Common myeloid progenitor, CD34-positive (primary cell): Measurements from ENCODE around the gene MATK.
A peak's percentile ranks its signal among the peaks of the same experiment; 100 is the strongest.
"Not testable (repeated sequence)": the region's sequence is repeated elsewhere in the genome, so short reads cannot be mapped to it uniquely, and the experiment has no call there.

ENCODE experiments used
- CTCF ChIA-PET: fragments of 350-600 bp; sonication (Branson Sonifier 250); formaldehyde crosslinking; loops from one replicate; lab custom pipeline; 2021; ENCODE audit warnings: antibody characterized with exemption; lab: Charles Lee
- POLR2A ChIA-PET: fragments of 350-600 bp; sonication (Branson Sonifier 250); formaldehyde crosslinking; loops from one replicate; lab custom pipeline; 2021; ENCODE audit warnings: antibody characterized with exemption; lab: Charles Lee
- DNase-seq, 3 donors: peaks; one replicate each; pipeline versions ENCODE4 v3.0.0 to v3.0.0-alpha.2; 2013
- H3K27ac ChIP-seq, 2 experiments: 1 replicate in 1 of 2; 2 replicates in 1 of 2; pipeline ENCODE4 v1.7.0; 2013; ENCODE audit warnings: inconsistent platforms in 2 of 2, low read length in 2 of 2, mild to moderate bottlenecking in 2 of 2, low read depth in 1 of 2, moderate library complexity in 1 of 2; ENCODE audit not compliant: severe bottlenecking in 2 of 2, insufficient read depth in 1 of 2, poor library complexity in 1 of 2
- H3K27me3 ChIP-seq, 5 experiments: replicated peaks in 2 of 5; 1 replicate in 3 of 5; 2 replicates in 2 of 5; pipeline versions ENCODE4 v1.6.1 to v1.7.0; 2013; ENCODE audit warnings: low read length in 4 of 5, mild to moderate bottlenecking in 2 of 5, moderate library complexity in 2 of 5, inconsistent platforms in 1 of 5; ENCODE audit not compliant: insufficient read depth in 5 of 5, control insufficient read depth in 4 of 5
- H3K36me3 ChIP-seq, 4 experiments: 1 replicate in 2 of 4; 2 replicates in 2 of 4; pipeline versions ENCODE4 v1.6.1 to v1.7.0; 2013; ENCODE audit warnings: low read length in 3 of 4, control low read depth in 1 of 4, mild to moderate bottlenecking in 1 of 4; ENCODE audit not compliant: control insufficient read depth in 4 of 4, insufficient read depth in 4 of 4
- H3K4me1 ChIP-seq, 4 experiments: 1 replicate in 3 of 4; 2 replicates in 1 of 4; pipeline versions ENCODE4 v1.6.1 to v1.7.1; 2013; ENCODE audit warnings: low read length in 3 of 4, mild to moderate bottlenecking in 3 of 4, control low read depth in 1 of 4, inconsistent platforms in 1 of 4, moderate library complexity in 1 of 4; ENCODE audit not compliant: control insufficient read depth in 4 of 4, insufficient read depth in 4 of 4; ENCODE audit errors: control extremely low read depth in 1 of 4
- H3K4me3 ChIP-seq, 7 experiments: 1 replicate in 4 of 7; 2 replicates in 3 of 7; pipeline versions ENCODE4 v1.5.1 to v1.7.0; 2013; ENCODE audit warnings: mild to moderate bottlenecking in 7 of 7, low read length in 6 of 7, moderate library complexity in 6 of 7, inconsistent platforms in 2 of 7, low read depth in 2 of 7, control low read depth in 1 of 7; ENCODE audit not compliant: insufficient read depth in 4 of 7, control insufficient read depth in 1 of 7; ENCODE audit errors: extremely low read depth in 1 of 7
- H3K9me3 ChIP-seq, 5 experiments: 1 replicate in 4 of 5; 2 replicates in 1 of 5; pipeline versions ENCODE4 v1.6.1 to v1.7.1; 2013; ENCODE audit warnings: low read length in 4 of 5, mild to moderate bottlenecking in 2 of 5, inconsistent platforms in 1 of 5, low read depth in 1 of 5, moderate library complexity in 1 of 5; ENCODE audit not compliant: control insufficient read depth in 4 of 5, insufficient read depth in 2 of 5; ENCODE audit errors: control extremely low read depth in 1 of 5
- WGBS: methylation state at CpG from one replicate; pipeline ENCODE4 v1.1.5; 2013; ENCODE audit not compliant: insufficient coverage; 5-methylcytosine and 5-hydroxymethylcytosine counted together

The MATK gene

DNA sequence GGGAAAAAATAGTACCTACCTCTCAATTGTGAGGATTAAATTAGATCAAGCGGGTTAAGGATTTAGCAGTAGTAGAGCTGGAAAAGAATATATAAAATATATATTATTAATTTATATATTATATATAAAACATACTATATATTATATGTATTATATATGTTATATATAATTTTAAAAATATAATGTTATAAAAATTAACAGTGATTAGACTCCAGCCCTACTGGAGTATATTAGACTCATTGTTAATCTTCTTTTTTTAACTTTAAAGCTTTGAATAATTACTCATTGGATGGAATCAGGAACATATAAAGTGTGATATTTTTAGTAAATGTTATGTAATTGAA is 24.1 kb downstream of the MATK start:
- POLR2A ChIA-PET, result interaction anchor here (0.8 to 1.4 kb wide), 4 partner anchors 18 to 208 kb away, joined by 3 to 10 read pairs (median 3); no protein-coding TSS in a partner anchor

DNA sequence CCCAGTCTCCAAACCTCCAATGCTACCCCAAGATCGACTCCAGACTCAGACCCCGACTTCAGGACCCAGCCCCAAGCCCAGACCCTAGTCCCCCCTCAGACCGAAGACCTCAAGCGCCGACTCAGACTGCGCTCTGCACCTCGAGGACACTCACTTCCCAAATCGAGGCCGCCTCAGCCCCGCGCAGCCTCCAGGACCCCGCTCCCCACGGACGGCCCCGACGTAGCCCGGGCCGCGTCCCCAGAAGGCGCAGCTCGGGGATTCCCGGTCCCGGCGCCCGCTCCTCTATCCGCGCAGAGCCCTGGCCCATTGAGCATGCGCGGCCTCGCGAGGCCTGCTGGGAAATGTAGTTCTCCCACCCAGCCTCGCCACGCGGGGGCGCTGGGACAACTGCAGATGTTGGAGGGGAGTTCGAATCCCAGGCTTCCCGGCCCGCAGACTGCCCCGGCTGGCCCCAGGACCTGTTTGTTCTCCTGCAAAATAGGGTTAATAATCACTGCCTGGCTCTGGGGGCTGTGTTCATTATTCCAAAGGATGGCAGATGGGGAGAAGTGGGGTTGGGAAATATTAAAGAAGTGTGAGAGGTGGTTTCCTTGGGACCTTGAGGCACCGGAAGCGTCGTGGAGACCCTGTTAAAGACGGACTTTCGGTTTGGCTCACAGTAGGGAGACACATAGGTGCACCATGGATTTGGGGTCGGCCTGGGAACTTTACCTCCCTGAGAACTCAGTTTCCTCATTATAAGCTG is 24.6 kb downstream of the MATK start, which contains the start of gene APBA3:
APBA3 (minus strand) TSS at position 311 of the 748 bp plus-strand sequence. CDS start 1,428 bp downstream, outside the sequence.
- H3K27me3 ChIP-seq, result no peaks in the 10 kb centered on the region
- H3K9me3 ChIP-seq, result no peaks in the 10 kb centered on the region
- ChIA-PET POLR2A (no interaction called here), CTCF (interaction anchor here (0.8 to 2.7 kb wide), 10 partner anchors 9 to 224 kb away, joined by 3 to 14 read pairs (median 4); partner anchors contain the start of genes EEF2 and RAX2)
- 2% methylated on average over 43 of the region's 45 CpGs for WGBS
- peak within 1 kb of the TSS; percentile 80 to 97 (median 92) for H3K4me3 ChIP-seq
- peak within 1 kb of the TSS; percentile 99 to 100 for H3K27ac ChIP-seq
- peak; percentile 85 to 90 (median 88) for DNase-seq
- peaks cover 4 to 20% (median 15%) of the 10 kb centered on the region in 4 experiments for H3K4me1 ChIP-seq
- peaks cover 2 to 26% (median 17%) of the 10 kb centered on the region in 4 experiments for H3K36me3 ChIP-seq

More for the DNA sequence above, 24.1 kb downstream of the MATK start:
- no CpG with 5 or more reads among the region's 1 CpG for WGBS
- peaks cover 0 to 31% (median 21%) of the 10 kb centered on the region in 4 experiments for H3K36me3 ChIP-seq
- DNase-seq, result no peak
- peaks cover 4 to 20% (median 15%) of the 10 kb centered on the region in 4 experiments for H3K4me1 ChIP-seq
- no peaks in the 10 kb centered on the region for H3K27me3 ChIP-seq
- CTCF ChIA-PET, result interaction anchor here (0.6 to 2.7 kb wide), 14 partner anchors 10 to 223 kb away, joined by 3 to 14 read pairs (median 4); partner anchors contain the start of genes EEF2 and RAX2
- peak overlapping the region in 3 of 7 experiments; percentile 92 to 97 (median 95) for H3K4me3 ChIP-seq
- H3K9me3 ChIP-seq, result no peaks in the 10 kb centered on the region
- H3K27ac ChIP-seq, result peak overlapping the region; percentile 99 to 100

DNA sequence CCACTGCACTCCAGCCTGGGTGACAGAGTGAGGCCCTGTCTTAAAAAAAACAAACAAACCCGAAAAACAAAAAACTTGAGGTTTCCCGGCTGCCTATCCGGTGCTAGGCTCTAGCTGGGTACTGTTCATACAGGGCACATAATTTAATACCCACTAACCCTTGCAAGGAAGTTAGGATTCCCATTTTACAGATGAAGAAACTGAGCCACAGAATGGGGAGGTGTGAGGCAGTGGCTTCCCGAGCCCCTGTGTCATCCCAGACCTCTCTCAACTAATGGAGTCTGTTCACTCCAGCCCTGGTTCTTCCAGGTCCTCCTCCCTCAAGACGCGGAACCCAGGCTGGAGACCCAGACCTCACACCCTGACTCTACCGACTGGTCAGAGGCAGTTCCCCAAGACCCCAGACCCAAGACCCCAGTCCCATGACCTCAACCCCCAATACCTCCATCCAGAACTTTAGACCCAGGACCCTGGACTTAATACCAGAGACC is 25.3 kb downstream of the MATK start:
- Histone ChIP-seq H3K27me3 (no peaks in the 10 kb centered on the region), H3K4me1 (peaks cover 4 to 20% (median 15%) of the 10 kb centered on the region in 4 experiments), H3K9me3 (no peaks in the 10 kb centered on the region), H3K4me3 (peak overlapping the region; percentile 80 to 97 (median 90)), H3K36me3 (peaks cover 2 to 22% (median 13%) of the 10 kb centered on the region in 4 experiments), H3K27ac (peak overlapping the region; percentile 93 to 97)
- 51% methylated on average over 6 of the region's 7 CpGs for WGBS
- peak in 1 of 3 donors; percentile 27 for DNase-seq
- CTCF ChIA-PET, result interaction anchor here (0.7 to 1.8 kb wide), 3 partner anchors 9 to 23 kb away, joined by 3 to 4 read pairs (median 3); no protein-coding TSS in a partner anchor
- POLR2A ChIA-PET, result no interaction called here

DNA sequence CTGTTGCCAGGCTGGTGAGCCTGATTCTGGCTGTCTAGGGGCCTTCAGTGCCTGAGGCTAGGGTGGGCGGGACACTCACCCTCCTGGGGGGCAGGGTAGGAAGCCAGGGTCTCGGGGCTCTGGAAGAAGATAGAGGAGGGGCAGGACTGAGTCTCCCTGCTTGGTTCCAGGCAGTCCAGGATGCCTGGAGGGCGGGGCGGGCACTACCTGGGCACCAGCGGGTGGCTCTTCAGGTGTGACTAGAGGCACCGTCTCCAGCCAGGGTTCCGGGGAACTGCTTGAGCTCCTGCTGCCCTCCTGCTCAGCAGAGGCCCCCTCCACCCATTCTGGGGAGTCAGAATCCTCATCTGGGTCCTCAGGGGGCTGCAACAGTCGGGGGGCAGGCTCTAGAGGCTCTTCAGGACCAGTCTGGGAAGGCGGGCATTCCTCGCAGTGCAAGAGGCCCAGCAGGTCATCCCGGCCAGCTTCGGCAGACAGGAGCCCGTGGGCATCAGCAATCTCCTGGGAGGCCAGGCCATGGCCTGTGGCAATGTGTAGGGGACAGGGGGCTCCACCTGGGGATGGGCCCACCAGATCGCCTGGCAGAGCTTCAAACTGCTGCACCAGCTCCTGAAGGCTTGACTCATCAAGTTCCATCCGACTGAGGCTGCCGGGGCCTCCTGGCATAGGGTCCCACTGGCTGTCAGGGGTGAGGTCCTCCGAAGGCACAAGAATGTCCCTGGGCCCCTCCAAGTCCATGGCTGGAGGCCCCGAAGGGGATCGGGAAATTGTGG is 26.5 kb downstream of the MATK start:
- Histone ChIP-seq H3K4me1 (peaks cover 4 to 20% (median 15%) of the 10 kb centered on the region in 4 experiments), H3K27me3 (no peaks in the 10 kb centered on the region), H3K4me3 (no peak overlapping the region), H3K36me3 (peaks cover 2 to 16% (median 8%) of the 10 kb centered on the region in 4 experiments), H3K9me3 (no peaks in the 10 kb centered on the region), H3K27ac (peak overlapping the region in 1 of 2 experiments; percentile 19)
- 98% methylated on average over 11 of the region's 19 CpGs for WGBS
- no peak for DNase-seq
- CTCF ChIA-PET, result interaction anchor here (0.7 to 2.1 kb wide), 4 partner anchors 8 to 62 kb away, joined by 3 to 6 read pairs (median 4); no protein-coding TSS in a partner anchor
- POLR2A ChIA-PET, result no interaction called here

DNA sequence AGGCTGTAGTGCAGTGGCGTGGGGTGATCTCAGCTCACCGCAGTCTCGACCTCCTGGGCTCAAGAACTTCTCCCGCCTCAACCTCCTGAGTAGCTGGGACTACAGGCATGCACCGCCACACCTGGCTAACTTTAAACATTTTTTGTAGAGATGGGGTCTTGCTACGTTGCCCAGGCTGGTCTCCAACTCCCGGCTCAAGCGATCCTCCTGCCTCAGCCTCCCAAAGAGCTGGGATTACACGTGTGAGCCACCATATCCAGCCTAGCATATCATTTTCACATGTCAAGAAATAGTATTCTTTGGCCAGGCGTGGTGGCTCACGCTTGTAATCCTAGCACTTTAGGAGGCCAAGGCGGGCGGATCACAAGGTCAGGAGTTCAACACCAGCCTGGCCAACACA is 27.9 kb downstream of the MATK start:
- Histone ChIP-seq H3K4me1 (peaks cover 3 to 18% (median 14%) of the 10 kb centered on the region in 4 experiments), H3K36me3 (peaks cover 2 to 20% (median 8%) of the 10 kb centered on the region in 4 experiments)
- ChIA-PET CTCF (interaction anchor here (0.9 to 2.1 kb wide), 5 partner anchors 21 to 64 kb away, joined by 3 to 6 read pairs (median 4); no protein-coding TSS in a partner anchor), POLR2A (interaction anchor here (0.6 kb wide), 1 partner anchor 68 kb away, joined by 3 read pairs; no protein-coding TSS in a partner anchor)
- WGBS, result 100% methylated on average over 10 of the region's 13 CpGs
- not testable (repeated sequence) for H3K4me3 ChIP-seq, H3K27ac ChIP-seq, H3K27me3 ChIP-seq, H3K9me3 ChIP-seq, DNase-seq

DNA sequence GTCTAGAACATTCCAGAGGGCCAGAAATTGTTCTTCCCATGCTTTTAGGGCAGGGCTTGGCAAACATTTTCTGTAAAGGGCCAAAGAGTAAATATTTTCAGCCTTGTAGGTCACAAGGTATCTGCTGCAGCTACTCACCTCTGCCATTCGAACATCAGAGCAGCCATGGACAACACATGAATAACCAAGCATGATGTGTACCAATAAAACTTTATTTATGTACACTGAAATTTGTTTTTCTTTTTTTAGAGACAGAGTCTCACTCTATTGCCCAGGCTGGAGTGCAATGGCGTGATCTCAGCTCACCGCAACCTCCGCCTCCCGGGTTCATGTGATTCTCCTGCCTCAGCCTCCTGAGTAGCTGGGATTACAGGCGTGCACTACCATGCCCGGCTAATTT is 28.5 kb downstream of the MATK start:
- H3K9me3 ChIP-seq, H3K4me3 ChIP-seq, H3K27me3 ChIP-seq, H3K27ac ChIP-seq, DNase-seq, POLR2A ChIA-PET: not testable (repeated sequence)
- CTCF ChIA-PET, result interaction anchor here (0.9 to 2.1 kb wide), 4 partner anchors 21 to 61 kb away, joined by 3 to 6 read pairs (median 5); no protein-coding TSS in a partner anchor
- WGBS, result 95% methylated on average over 7 of the region's 7 CpGs
- peaks cover 0 to 14% (median 12%) of the 10 kb centered on the region in 4 experiments for H3K4me1 ChIP-seq
- peaks cover 2 to 22% (median 8%) of the 10 kb centered on the region in 4 experiments for H3K36me3 ChIP-seq
